ENCODE measurements around the gene ESR2.

DNA sequence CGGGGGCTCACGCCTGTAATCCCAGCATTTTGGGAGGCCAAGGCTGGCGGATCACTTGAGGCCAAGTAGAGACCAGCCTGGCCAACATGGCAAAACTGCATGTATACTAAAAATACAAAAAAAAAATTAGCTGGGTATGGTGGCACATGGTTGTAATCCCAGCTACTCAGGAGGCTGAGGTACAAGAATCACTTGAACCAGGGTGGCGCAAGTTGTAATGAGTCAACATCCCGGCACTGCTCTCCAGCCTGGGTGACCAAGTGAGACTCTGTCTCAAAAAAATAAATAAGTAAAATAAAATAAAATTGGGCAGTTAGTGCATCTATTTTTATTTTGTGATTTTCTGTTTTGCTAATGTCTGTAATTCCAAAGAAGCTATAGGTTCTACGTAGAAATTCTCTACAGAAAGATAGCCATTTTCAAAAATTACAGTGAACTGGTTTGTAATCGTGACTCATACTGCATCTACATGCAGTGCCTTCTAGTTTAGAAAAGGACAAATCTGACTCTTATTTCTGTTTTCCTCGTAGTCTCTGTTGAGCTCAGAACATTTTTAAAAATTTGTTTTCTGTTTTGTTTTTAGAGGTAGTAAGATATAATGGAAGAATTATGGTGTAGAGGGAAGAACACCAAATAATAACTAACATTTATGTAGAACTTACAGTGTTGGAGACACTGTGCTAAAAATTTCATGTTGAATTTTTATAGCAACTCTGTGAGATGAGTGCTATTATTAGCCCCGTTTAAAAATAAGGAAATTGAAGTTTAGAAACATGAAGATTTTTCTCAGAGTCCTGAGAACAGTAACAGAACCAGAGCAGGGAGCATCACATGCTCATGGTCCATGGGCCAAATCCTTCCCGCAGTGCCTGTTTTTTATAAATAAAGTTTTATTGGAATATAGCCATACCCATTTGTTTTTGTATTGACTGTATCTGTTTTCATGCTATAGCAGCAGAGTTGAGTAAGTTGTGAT is 240.2 kb downstream of the ESR2 start:
- TF ChIP-seq, protein P1, sequence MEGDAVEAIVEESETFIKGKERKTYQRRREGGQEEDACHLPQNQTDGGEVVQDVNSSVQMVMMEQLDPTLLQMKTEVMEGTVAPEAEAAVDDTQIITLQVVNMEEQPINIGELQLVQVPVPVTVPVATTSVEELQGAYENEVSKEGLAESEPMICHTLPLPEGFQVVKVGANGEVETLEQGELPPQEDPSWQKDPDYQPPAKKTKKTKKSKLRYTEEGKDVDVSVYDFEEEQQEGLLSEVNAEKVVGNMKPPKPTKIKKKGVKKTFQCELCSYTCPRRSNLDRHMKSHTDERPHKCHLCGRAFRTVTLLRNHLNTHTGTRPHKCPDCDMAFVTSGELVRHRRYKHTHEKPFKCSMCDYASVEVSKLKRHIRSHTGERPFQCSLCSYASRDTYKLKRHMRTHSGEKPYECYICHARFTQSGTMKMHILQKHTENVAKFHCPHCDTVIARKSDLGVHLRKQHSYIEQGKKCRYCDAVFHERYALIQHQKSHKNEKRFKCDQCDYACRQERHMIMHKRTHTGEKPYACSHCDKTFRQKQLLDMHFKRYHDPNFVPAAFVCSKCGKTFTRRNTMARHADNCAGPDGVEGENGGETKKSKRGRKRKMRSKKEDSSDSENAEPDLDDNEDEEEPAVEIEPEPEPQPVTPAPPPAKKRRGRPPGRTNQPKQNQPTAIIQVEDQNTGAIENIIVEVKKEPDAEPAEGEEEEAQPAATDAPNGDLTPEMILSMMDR (IDR thresholded peaks at IDR 0.05; ENCODE audit: low read depth, low read length, poor library complexity, severe bottlenecking), result no peak
- no peak for TF ChIP-seq EZH2phosphoT487 (IDR thresholded peaks at IDR 0.05; ENCODE audit: borderline replicate concordance, low read length)

Measured in DOHH2 (cell line).